ENCODE results near the gene HMGXB4.
A peak's percentile ranks its signal among the peaks of the same experiment; 100 is the strongest.

- peak; percentile 75 to 78 for TF ChIP-seq POLR2A (IDR thresholded peaks at IDR 0.05)
- TF ChIP-seq EP300 (IDR thresholded peaks at IDR 0.05), result no peak
Measured at GRCh38 chr22:35299673-35300499, 42.6 kb downstream of the HMGXB4 start, which contains the start of gene TOM1.

Measured in gastroesophageal sphincter (tissue), 2 donors.